KOPT-K1 (cell line): Measurements from ENCODE around the gene OCIAD1.
A peak's percentile ranks its signal among the peaks of the same experiment; 100 is the strongest.

Experiments used
- H3K27ac ChIP-seq: fragments of 200-600 bp; sonication (generic); 2 replicates; pipeline ENCODE4 v1.5.1; 2016; ENCODE audit warnings: antibody characterized with exemption, mild to moderate bottlenecking, low read depth, low read length; ENCODE audit not compliant: poor library complexity, severe bottlenecking
- H3K36me3 ChIP-seq: fragments of 200-600 bp; sonication (generic); 2 replicates; pipeline ENCODE4 v1.5.1; 2017; ENCODE audit warnings: antibody characterized with exemption, mild to moderate bottlenecking, low read length, moderate library complexity; ENCODE audit not compliant: insufficient read depth
- H3K9me3 ChIP-seq: fragments of 200-600 bp; sonication (generic); 2 replicates; pipeline ENCODE4 v1.5.1; 2017; ENCODE audit warnings: antibody characterized with exemption, low read length, mild to moderate bottlenecking; ENCODE audit not compliant: insufficient read depth, poor library complexity, severe bottlenecking

The OCIAD1 gene

GRCh38 chr4:48898733-48899431 lies 68.0 kb downstream of the OCIAD1 start:
- Histone ChIP-seq H3K9me3 (no peaks in the 10 kb centered on the region), H3K36me3 (peaks cover 93% of the 10 kb centered on the region), H3K27ac (no peak overlapping the region)

DNA sequence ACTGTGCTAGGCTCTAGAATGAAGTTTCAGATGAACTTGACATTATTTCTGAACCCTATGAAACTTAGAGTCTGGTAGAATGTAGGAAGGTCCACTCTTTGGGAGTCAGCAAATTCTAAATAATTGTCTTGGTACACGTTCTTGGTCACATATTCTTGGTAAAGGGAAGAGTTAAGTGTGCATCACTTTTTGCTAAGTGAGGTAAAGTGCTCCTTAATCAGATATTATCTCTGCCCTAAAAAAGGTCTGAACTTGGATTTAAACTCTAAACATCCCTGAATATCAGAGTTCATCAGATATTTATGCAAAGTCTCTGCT lies 68.5 kb downstream of the OCIAD1 start:
- Histone ChIP-seq H3K36me3 (peaks cover 94% of the 10 kb centered on the region), H3K27ac (no peak overlapping the region)

DNA sequence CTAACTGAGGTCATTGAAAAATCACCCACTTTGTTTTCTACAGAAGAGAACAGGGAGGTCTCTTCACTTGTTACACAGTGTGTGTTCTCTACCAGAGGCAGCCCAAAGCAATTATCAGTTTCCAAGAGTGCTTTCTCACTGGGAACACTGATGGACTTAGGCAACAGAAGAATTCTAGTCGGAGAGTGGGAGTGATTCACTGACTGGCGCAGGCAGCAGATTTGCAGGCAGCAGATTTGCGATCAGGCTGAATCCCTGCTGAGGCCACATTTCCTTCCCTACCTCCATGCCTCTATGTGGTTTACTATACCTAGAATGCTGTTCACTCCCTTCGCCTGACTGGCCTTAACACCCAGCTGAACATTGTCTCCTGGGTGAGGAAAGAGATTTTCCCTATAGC lies 69.1 kb downstream of the OCIAD1 start:
- Histone ChIP-seq H3K27ac (no peak overlapping the region), H3K9me3 (no peaks in the 10 kb centered on the region)

More for the DNA sequence above, 68.5 kb downstream of the OCIAD1 start:
- no peaks in the 10 kb centered on the region for H3K9me3 ChIP-seq

DNA sequence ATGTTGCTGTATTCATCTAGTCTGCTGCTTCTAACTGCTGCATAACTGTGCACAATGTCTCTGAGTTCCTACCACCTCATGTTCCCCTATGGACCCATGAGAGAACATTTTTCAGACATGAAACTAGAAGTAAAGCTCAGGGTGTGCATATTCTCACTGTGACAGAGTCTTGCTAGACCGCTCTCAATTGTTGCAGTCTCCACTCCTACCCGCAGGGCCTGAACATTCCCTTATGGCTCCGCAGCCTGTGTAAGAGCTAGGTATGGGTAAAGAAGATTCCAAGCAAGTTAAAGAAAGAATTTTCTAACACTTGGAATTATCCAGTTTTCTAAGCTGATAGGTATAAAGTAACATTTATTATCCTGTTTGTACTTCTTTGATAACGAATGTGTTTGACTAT lies 70.3 kb downstream of the OCIAD1 start:
- H3K27ac ChIP-seq: no peak overlapping the region
- H3K36me3 ChIP-seq: peaks cover 80% of the 10 kb centered on the region
- no peaks in the 10 kb centered on the region for H3K9me3 ChIP-seq

More for the DNA sequence above, 69.1 kb downstream of the OCIAD1 start:
- H3K36me3 ChIP-seq: peaks cover 92% of the 10 kb centered on the region

GRCh38 chr4:48902266-48902665 lies 71.4 kb downstream of the OCIAD1 start:
- H3K9me3 ChIP-seq: no peaks in the 10 kb centered on the region
- peaks cover 69% of the 10 kb centered on the region for H3K36me3 ChIP-seq
- no peak overlapping the region for H3K27ac ChIP-seq

- no peak overlapping the region for H3K27ac ChIP-seq
- no peaks in the 10 kb centered on the region for H3K9me3 ChIP-seq
- H3K36me3 ChIP-seq: peaks cover 51% of the 10 kb centered on the region
Observed at GRCh38 chr4:48904101-48904500, 73.2 kb downstream of the OCIAD1 start.

DNA sequence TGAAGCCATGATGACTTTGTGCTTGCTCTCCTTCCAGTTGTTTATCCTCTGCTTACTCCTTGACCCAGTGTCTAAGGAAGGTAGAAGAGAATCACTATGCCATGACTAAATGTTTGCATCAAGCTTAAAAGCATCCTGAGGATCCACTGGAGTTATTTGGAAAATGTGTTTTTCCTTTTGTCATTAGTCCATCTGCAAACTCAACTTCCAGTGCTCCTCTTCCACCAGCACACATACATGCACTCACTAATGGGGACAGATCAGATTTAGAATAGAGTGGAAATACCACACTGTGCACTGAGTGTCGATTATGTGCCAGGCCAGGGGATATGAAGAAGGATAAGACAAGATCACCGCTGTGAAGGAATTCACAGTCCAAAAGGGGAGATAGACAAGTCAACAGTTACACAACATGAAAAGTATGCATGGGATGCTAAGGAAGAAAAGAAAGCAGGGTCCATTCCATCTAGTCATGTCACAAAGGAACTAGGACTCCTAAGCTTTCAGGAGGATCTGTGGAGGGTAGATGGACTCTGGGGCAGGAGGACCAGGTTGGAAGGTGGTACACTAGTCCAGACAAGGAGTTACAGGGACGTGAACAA lies 73.8 kb downstream of the OCIAD1 start:
- H3K36me3 ChIP-seq: peaks cover 46% of the 10 kb centered on the region

DNA sequence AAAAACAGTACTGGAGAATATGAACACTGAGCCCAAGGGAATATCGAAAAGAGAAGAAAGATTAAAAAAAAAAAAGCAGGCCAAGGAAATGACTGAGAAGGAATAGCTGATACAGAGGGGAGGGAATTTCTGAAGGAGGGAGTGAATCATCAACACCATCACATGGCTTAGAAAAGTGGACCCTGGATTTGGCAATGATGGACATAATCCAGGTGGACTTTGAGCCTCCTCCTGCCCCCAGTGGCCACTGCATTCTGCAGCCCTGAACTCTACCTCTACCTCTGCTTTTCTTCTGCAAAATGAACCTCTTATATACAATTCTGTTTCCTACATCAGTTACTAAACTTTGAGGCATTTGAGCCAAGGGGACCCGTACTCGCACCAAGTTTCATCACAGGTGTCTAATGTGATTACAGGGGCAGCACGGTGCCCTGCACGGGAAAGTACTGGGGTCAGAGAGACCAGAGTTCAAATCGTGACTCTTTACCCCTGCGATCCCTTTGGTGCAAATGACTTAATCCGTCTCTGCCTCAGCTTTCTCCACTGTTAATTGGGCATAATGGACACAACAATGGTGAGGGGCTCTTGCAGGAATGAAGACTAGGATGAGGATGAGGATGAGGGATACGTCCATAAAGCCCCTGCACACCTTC lies 74.6 kb downstream of the OCIAD1 start:
- H3K36me3 ChIP-seq: peaks cover 37% of the 10 kb centered on the region
- H3K27ac ChIP-seq: peak overlapping the region; percentile 78
- H3K9me3 ChIP-seq: no peaks in the 10 kb centered on the region

More for the DNA sequence above, 73.8 kb downstream of the OCIAD1 start:
- no peaks in the 10 kb centered on the region for H3K9me3 ChIP-seq
- H3K27ac ChIP-seq: no peak overlapping the region

- Histone ChIP-seq H3K27ac (peak within 1 kb of the TSS; percentile 78), H3K9me3 (no peaks in the 10 kb centered on the region), H3K36me3 (peaks cover 27% of the 10 kb centered on the region)
Observed at GRCh38 chr4:48906206-48907173, 75.6 kb downstream of the OCIAD1 start, which contains the start of gene OCIAD2. TSS of gene OCIAD2 (minus strand) at chr4:48906774. CDS start at chr4:48904549, 2,225 bp downstream.

DNA sequence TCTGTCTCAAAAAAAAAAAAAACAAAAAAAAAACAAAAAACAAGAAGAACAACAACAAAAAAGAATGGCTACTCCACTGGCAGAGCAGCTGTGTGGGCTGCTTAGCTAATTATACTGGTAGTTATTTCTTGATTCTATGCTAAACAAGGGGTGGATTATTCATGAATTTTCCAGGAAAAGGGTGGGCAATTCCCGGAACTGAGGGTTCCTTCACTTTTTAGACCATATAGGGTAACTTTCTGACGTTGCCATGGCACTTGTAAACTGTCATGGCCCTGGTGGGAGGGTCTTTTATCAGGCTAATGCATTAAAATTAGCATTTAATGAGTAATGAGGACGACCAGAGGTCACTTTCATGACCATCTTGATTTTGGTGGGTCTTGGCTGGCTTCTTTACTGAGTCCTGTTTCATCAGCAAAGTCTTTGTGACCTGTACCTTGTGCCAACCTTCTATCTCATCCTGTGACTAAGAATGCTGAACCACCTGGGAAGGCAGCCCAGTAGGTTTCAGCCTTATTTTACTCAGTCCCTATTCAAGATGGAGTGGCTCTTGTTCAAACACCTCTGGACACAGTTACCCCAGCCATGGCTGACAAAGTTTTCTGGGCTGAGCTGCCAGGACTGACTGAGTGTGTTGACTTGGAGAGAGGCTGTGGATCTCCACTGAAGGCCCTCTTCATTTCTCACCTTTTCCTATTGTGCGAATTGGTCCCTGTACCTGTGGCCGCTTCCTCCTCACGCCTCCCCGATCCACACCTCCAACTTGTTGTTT lies 77.0 kb downstream of the OCIAD1 start:
- Histone ChIP-seq H3K27ac (no peak overlapping the region), H3K36me3 (peaks cover 13% of the 10 kb centered on the region), H3K9me3 (no peaks in the 10 kb centered on the region)

DNA sequence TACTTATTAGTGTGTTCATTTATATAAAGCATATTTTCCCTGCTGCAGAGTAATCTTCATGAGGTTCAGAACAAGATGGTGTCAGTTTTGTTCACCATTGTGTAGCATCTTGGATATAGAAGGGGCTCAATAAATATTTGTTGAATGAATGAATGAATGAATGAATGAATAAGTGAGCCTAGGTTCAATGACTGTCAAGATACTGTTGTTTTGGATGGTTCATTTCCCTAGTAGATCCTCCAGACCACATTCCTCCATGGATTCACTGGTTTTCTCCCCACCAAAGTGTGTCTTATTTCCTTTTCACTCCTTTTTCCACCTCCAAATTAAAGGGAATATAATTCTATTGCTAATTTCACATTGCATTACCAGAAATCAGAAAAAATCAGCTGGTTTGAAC lies 77.8 kb downstream of the OCIAD1 start:
- H3K27ac ChIP-seq: no peak overlapping the region
- H3K9me3 ChIP-seq: no peaks in the 10 kb centered on the region
- peaks cover 10% of the 10 kb centered on the region for H3K36me3 ChIP-seq

GRCh38 chr4:48909697-48910096 lies 78.8 kb downstream of the OCIAD1 start:
- Histone ChIP-seq H3K27ac (no peak overlapping the region), H3K9me3 (no peaks in the 10 kb centered on the region)

DNA sequence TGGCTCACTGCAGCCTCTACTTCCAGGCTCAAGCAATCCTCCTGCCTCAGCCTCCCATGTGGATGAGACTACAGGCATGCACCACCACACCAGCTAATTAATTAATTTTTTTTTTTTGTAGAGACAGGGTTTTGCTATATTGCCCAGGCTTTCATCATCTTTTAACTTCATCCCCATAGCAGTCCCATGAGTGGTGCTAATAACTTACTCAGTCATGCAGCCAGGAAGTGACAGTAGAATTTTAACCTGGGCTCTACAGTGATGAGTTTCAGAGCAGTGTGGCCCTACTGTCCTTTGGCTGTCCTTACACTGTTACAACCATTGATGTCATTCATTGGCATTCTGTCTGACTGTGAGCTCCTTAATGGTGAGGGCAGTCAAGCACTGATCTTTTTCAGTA lies 79.6 kb downstream of the OCIAD1 start:
- Histone ChIP-seq H3K36me3 (no peaks in the 10 kb centered on the region), H3K27ac (no peak overlapping the region), H3K9me3 (no peaks in the 10 kb centered on the region)

More at GRCh38 chr4:48909697-48910096, 78.8 kb downstream of the OCIAD1 start:
- H3K36me3 ChIP-seq: peaks cover under 1% of the 10 kb centered on the region; the same call in 1 of the 2 replicates
